Activated CD4-positive, CD25-positive, alpha-beta regulatory T cell treated with anti-CD3 and anti-CD28 coated beads, Interleukin-2, amount 50 U/mL, for 72 hours (primary cell): ENCODE results near the gene TOR4A.

ENCODE experiments used
- DNase-seq: peaks from one replicate; pipeline ENCODE4 v3.0.0; 2021

TOR4A gene

GRCh38 chr9:137277329-137278041 is at the start of gene TOR4A:
TSS of gene TOR4A (plus strand) at chr9:137277726. CDS start at chr9:137278690, 964 bp downstream.
- DNase-seq: peak; percentile 66

GRCh38 chr9:137227853-137228505 is 49.5 kb upstream of the TOR4A start:
- no peak for DNase-seq

GRCh38 chr9:137228506-137228967 is 49.0 kb upstream of the TOR4A start:
- no peak for DNase-seq

- no peak for DNase-seq
Measured at GRCh38 chr9:137228968-137229896, 48.3 kb upstream of the TOR4A start.

- DNase-seq: no peak
Measured at GRCh38 chr9:137229903-137230704, 47.4 kb upstream of the TOR4A start.

- DNase-seq: no peak
Measured at GRCh38 chr9:137230705-137231371, 46.7 kb upstream of the TOR4A start, which contains the start of gene SLC34A3. TSS of gene SLC34A3 (plus strand) at chr9:137230901. CDS start at chr9:137231703, 802 bp downstream.

- no peak for DNase-seq
Measured at GRCh38 chr9:137231372-137232039, 46.0 kb upstream of the TOR4A start.

GRCh38 chr9:137232101-137232500 is 45.4 kb upstream of the TOR4A start:
- no peak for DNase-seq

- no peak for DNase-seq
Measured at GRCh38 chr9:137232510-137232909, 45.0 kb upstream of the TOR4A start.

GRCh38 chr9:137233143-137233980 is 44.2 kb upstream of the TOR4A start:
- DNase-seq: no peak

GRCh38 chr9:137234055-137234697 is 43.4 kb upstream of the TOR4A start:
- DNase-seq: no peak

- DNase-seq: no peak
Measured at GRCh38 chr9:137234758-137235423, 42.6 kb upstream of the TOR4A start.

- DNase-seq: no peak
Measured at GRCh38 chr9:137235424-137236237, 41.9 kb upstream of the TOR4A start.

- peak; percentile 91 for DNase-seq
Measured at GRCh38 chr9:137236238-137236935, 41.1 kb upstream of the TOR4A start.

- no peak for DNase-seq
Measured at GRCh38 chr9:137236936-137237421, 40.5 kb upstream of the TOR4A start.

GRCh38 chr9:137237759-137238726 is 39.5 kb upstream of the TOR4A start:
- no peak for DNase-seq
